SK-N-SH treated with all-trans-retinoic acid at 6 μM for 48 hours (cell line): ENCODE results near the gene PLEKHA1.

Experiments
- CSDC2 ChIP-seq: fragments of 250-450 bp; sonication (Bioruptor Pico); IDR thresholded peaks from 2 replicates; pipeline ENCODE4 v1.5.0; 2020; ENCODE audit warnings: mild to moderate bottlenecking, moderate library complexity
- OSR1 ChIP-seq: fragments of 250-450 bp; sonication (Bioruptor Pico); IDR thresholded peaks from 2 replicates; pipeline ENCODE4 v1.8.0; 2022; ENCODE audit warnings: moderate library complexity, mild to moderate bottlenecking, inconsistent platforms
- PPARA ChIP-seq: fragments of 250-450 bp; sonication (Bioruptor Pico); IDR thresholded peaks from 2 replicates; pipeline ENCODE4 v1.5.0; 2020; ENCODE audit warnings: mild to moderate bottlenecking, borderline replicate concordance
- RARB ChIP-seq: fragments of 250-450 bp; sonication (Bioruptor Pico); IDR thresholded peaks from 2 replicates; pipeline ENCODE4 v1.8.0; 2021; ENCODE audit warnings: mild to moderate bottlenecking, moderate library complexity
- TOX ChIP-seq: fragments of 250-450 bp; sonication (Bioruptor Pico); IDR thresholded peaks from 2 replicates; pipeline ENCODE4 v1.8.0; 2021; ENCODE audit warnings: mild to moderate bottlenecking, moderate library complexity, borderline replicate concordance
- ZC3H10 ChIP-seq: fragments of 250-450 bp; sonication (Bioruptor Pico); IDR thresholded peaks from 2 replicates; pipeline ENCODE4 v1.5.1; 2021; ENCODE audit warnings: mild to moderate bottlenecking, moderate library complexity
- ZFP30 ChIP-seq: fragments of 450-650 bp; formaldehyde crosslinking; IDR thresholded peaks from 2 replicates; pipeline ENCODE4 v1.5.0; 2022; ENCODE audit warnings: mild to moderate bottlenecking, moderate library complexity
- TF ChIP-seq, protein P1 (sequence below): fragments of 250-450 bp; sonication (Bioruptor Pico); IDR thresholded peaks from 2 replicates; pipeline ENCODE4 v1.8.0; 2020; ENCODE audit warnings: mild to moderate bottlenecking, moderate library complexity, borderline replicate concordance

GRCh38 chr10:122454071-122454470, 79.6 kb downstream of the PLEKHA1 start:
- TF ChIP-seq OSR1 (CRISPR knock-in tag), result no peak
- TF ChIP-seq, protein P1, sequence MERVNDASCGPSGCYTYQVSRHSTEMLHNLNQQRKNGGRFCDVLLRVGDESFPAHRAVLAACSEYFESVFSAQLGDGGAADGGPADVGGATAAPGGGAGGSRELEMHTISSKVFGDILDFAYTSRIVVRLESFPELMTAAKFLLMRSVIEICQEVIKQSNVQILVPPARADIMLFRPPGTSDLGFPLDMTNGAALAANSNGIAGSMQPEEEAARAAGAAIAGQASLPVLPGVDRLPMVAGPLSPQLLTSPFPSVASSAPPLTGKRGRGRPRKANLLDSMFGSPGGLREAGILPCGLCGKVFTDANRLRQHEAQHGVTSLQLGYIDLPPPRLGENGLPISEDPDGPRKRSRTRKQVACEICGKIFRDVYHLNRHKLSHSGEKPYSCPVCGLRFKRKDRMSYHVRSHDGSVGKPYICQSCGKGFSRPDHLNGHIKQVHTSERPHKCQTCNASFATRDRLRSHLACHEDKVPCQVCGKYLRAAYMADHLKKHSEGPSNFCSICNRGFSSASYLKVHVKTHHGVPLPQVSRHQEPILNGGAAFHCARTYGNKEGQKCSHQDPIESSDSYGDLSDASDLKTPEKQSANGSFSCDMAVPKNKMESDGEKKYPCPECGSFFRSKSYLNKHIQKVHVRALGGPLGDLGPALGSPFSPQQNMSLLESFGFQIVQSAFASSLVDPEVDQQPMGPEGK (CRISPR knock-in tag), result no peak
- TF ChIP-seq ZC3H10 (CRISPR knock-in tag), result no peak
- no peak for TF ChIP-seq RARB (CRISPR knock-in tag)
- no peak for TF ChIP-seq CSDC2
- TF ChIP-seq ZFP30 (CRISPR knock-in tag), result no peak
- TF ChIP-seq TOX (CRISPR knock-in tag), result no peak
- no peak for TF ChIP-seq PPARA (CRISPR knock-in tag)
